HepG2 (cell line): ENCODE results near the gene CAGE1. TPM values are rescaled to one million over a fixed set of nuclear protein-coding genes. Genes with fewer than 3 reads are reported as not detected.
A peak's percentile ranks its signal among the peaks of the same experiment; 100 is the strongest.

Experiments
- ATAC-seq: fragments of 200-7000 bp; cut with Tn5 transposase; 3 replicates; pipeline ENCODE4 v1.9.1; 2020; ENCODE audit warnings: mild to moderate bottlenecking, moderate library complexity
- BruUV-seq: library from RNA; stranded (reverse); fragments of 400-500 nt; replicated peaks from 2 replicates; lab custom pipeline; 2021; lab: Mats Ljungman, UMichigan
- CTCF ChIA-PET: fragments of 300-600 bp; formaldehyde crosslinking; extraction: SDS; loops from one replicate; lab custom pipeline; 2021; ENCODE audit warnings: low total read pairs, inconsistent platforms, low intra/inter-chr PET ratio; lab: Yijun Ruan, JAX
- POLR2A ChIA-PET: fragments of 350-600 bp; sonication (Branson Sonifier 250); formaldehyde crosslinking; loops from one replicate; lab custom pipeline; 2020; ENCODE audit warnings: antibody characterized with exemption, inconsistent platforms; lab: Yijun Ruan, JAX
- DNase-seq: peaks from one replicate; pipeline ENCODE4 v3.0.0-alpha.2; 2015; ENCODE audit warnings: low spot score
- FAIRE-seq: peaks from 3 replicates; lab custom pipeline; 2011; peaks lifted over from hg19 to GRCh38; lab: Jason Lieb, UNC
- H2AFZ ChIP-seq: one replicate; pipeline ENCODE4 v1.6.1; 2011; ENCODE audit warnings: low read length, inconsistent platforms
- H3K27ac ChIP-seq: fragments of 300-600 bp; 3 replicates; pipeline ENCODE4 v1.8.0; 2011; ENCODE audit warnings: mixed run types, mild to moderate bottlenecking, mixed read lengths, low read length, inconsistent platforms; ENCODE audit not compliant: insufficient read depth; ENCODE audit errors: extremely low read length
- H3K27me3 ChIP-seq, 2 experiments: fragments of 200-600 bp in 1 of 2; 2 replicates in 1 of 2; 3 replicates in 1 of 2; pipeline versions ENCODE4 v1.6.0 to v1.8.0; 2011; ENCODE audit warnings: low read length in 2 of 2, mild to moderate bottlenecking in 2 of 2, moderate library complexity in 2 of 2, inconsistent platforms in 1 of 2; ENCODE audit not compliant: insufficient read depth in 2 of 2, control insufficient read depth in 1 of 2
- H3K36me3 ChIP-seq, 2 experiments: fragments of 200-600 bp in 1 of 2; replicated peaks in 1 of 2; 2 replicates in 1 of 2; 3 replicates in 1 of 2; pipeline versions ENCODE4 v1.5.1 to v1.8.0; 2011; ENCODE audit warnings: low read length in 2 of 2, inconsistent platforms in 1 of 2; ENCODE audit not compliant: insufficient read depth in 2 of 2, control insufficient read depth in 1 of 2
- H3K4me1 ChIP-seq: 2 replicates; pipeline ENCODE4 v1.5.1; 2012; ENCODE audit warnings: low read length, inconsistent platforms; ENCODE audit not compliant: insufficient read depth
- H3K4me2 ChIP-seq: 2 replicates; pipeline ENCODE4 v1.6.0; 2011; ENCODE audit warnings: low read depth, low read length, inconsistent platforms
- H3K4me3 ChIP-seq, 3 experiments: fragments of 200-600 bp in 1 of 3; sonication (generic), shearing (Covaris generic) in 1 of 3; replicated peaks in 1 of 3; 2 replicates each; pipeline ENCODE4 v1.5.1; 2011 to 2016; ENCODE audit warnings: low read length in 3 of 3, inconsistent platforms in 2 of 3, low read depth in 2 of 3, mild to moderate bottlenecking in 2 of 3, control low read depth in 1 of 3, mixed read lengths in 1 of 3; ENCODE audit not compliant: insufficient read depth in 1 of 3
- H3K79me2 ChIP-seq: one replicate; pipeline ENCODE4 v1.6.1; 2011; ENCODE audit warnings: low read length, inconsistent platforms; ENCODE audit not compliant: insufficient read depth
- H3K9ac ChIP-seq: 2 replicates; pipeline ENCODE4 v1.6.0; 2011; ENCODE audit warnings: mild to moderate bottlenecking, low read depth, low read length, inconsistent platforms; ENCODE audit not compliant: insufficient read depth
- H3K9me3 ChIP-seq: 2 replicates; pipeline ENCODE4 v1.5.1; 2012; ENCODE audit warnings: mild to moderate bottlenecking, low read length
- H4K20me1 ChIP-seq: 2 replicates; pipeline ENCODE4 v1.6.0; 2011; ENCODE audit warnings: inconsistent platforms, mild to moderate bottlenecking, low read length, moderate library complexity; ENCODE audit not compliant: insufficient read depth
- CEBPB ChIP-seq: IDR thresholded peaks from 2 replicates; pipeline ENCODE4 v1.6.1; 2011; ENCODE audit warnings: low read depth, low read length, improper control_type of control experiment, borderline replicate concordance
- DBP ChIP-seq: sonication (generic); formaldehyde crosslinking; IDR thresholded peaks from 2 replicates; pipeline ENCODE4 v1.4.0; 2020; ENCODE audit warnings: missing genetic modification reagents; ENCODE audit errors: not compliant biosample characterization
- HNRNPK ChIP-seq: fragments of 200-400 bp; formaldehyde crosslinking; IDR thresholded peaks from 2 replicates; pipeline ENCODE4 v1.6.1; 2018; ENCODE audit warnings: low read length, low read depth, moderate library complexity, mild to moderate bottlenecking; ENCODE audit not compliant: poor library complexity, severe bottlenecking
- MEIS1 ChIP-seq: sonication (generic); formaldehyde crosslinking; IDR thresholded peaks from 2 replicates; pipeline ENCODE4 v1.9.0; 2021; ENCODE audit warnings: mild to moderate bottlenecking, missing genetic modification reagents, moderate library complexity, borderline replicate concordance
- SIN3A ChIP-seq: IDR thresholded peaks from 2 replicates; pipeline ENCODE4 v1.6.1; 2011; ENCODE audit warnings: low read depth, mild to moderate bottlenecking, control low read depth, low read length, borderline replicate concordance
- ZBTB49 ChIP-seq: sonication (generic); formaldehyde crosslinking; IDR thresholded peaks from 2 replicates; pipeline ENCODE4 v1.4.0; 2020; ENCODE audit warnings: missing genetic modification reagents, borderline replicate concordance
- ZNF263 ChIP-seq: sonication (generic); formaldehyde crosslinking; IDR thresholded peaks from 2 replicates; pipeline ENCODE4 v1.4.0; 2020; ENCODE audit warnings: missing genetic modification reagents
- WGBS: methylation state at CpG from one replicate; pipeline ENCODE4 v1.1.6; 2017; ENCODE audit warnings: low lambda C conversion rate; 5-methylcytosine and 5-hydroxymethylcytosine counted together
- in situ Hi-C: cut with HindIII; loops from 2 replicates; pipeline ENCODE4 v1.10.0; 2017; ENCODE audit warnings: low pct_unique_long_range_greater_than_20kb; ENCODE audit not compliant: extremely low pct_ligation_motif_present
- intact Hi-C: fragments of 100-400 bp; cut with micrococcal nuclease; formaldehyde crosslinking; loops from one replicate; pipeline ENCODE4 v1.10.0; 2022; ENCODE audit not compliant: unreplicated experiment
- polyA plus RNA-seq, 8 experiments: library from polyadenylated mRNA; depleted of rRNA in 3 of 8; stranded (reverse) in 7 of 8; unstranded in 1 of 8; fragments of >200 nt; fragmentation: Illumina TruSeq in 4 of 8; extraction: Trizol in 4 of 8; gene quantifications; 2 replicates each; pipeline versions ENCODE4 v1.2.1 to v1.2.3, GENCODE V29; 2011 to 2016; ENCODE audit warnings: low read depth in 4 of 8, missing spikeins in 1 of 8, mixed read lengths in 1 of 8; ENCODE audit not compliant: insufficient read depth in 1 of 8
- total RNA-seq, 5 experiments: library from RNA; depleted of rRNA; stranded (reverse); fragments of >200 nt; fragmentation: Illumina TruSeq; extraction: Trizol; gene quantifications; 2 replicates each; pipeline ENCODE4 v1.2.3, GENCODE V29; 2016; ENCODE audit warnings: low read depth in 1 of 5
- TF ChIP-seq, protein P1 (sequence below): sonication (generic); formaldehyde crosslinking; IDR thresholded peaks from 2 replicates; pipeline ENCODE4 v1.5.1; 2020; ENCODE audit warnings: mild to moderate bottlenecking, missing genetic modification reagents, borderline replicate concordance

The CAGE1 gene
- total and polyA plus RNA-seq, 2 of the 13 experiments (the other 11 are each of a cell fraction or from before 2014, with no cell fraction given): 0.03 to 0.15 TPM

DNA sequence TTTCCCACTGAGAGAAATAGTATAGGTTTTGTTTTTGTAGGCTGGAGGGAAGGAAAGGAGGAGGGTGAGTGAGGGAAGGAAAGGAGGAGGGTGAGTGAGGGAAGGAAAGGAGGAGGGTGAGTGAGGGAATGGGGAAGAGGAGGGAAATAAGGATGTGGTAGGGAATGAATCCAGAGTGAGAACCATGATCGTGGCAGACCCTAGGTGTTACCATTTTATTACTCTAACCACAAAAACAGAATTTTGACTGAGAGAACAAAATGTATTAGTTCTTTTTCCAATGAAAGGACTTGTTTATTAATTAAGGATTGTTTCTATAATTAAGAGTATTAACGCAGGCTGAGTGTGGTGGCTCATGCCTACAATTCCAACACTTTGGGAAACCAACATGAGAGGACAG, 92.9 kb downstream of the CAGE1 start:
- Histone ChIP-seq H3K79me2 (peaks cover 5% of the 10 kb centered on the region), H3K27ac (no peak overlapping the region), H2AFZ (no peak overlapping the region), H3K36me3 (peaks cover 35 to 86% of the 10 kb centered on the region in 2 experiments), H3K27me3 (no peaks in the 10 kb centered on the region), H3K9ac (no peak overlapping the region)
- WGBS: 95% methylated on average over 2 of the region's 2 CpGs
- in situ Hi-C loops: no loop called here
- intact Hi-C loops: no loop called here
- POLR2A ChIA-PET: interaction anchor here (0.9 kb wide), 1 partner anchor 17 kb away, joined by 4 read pairs; the partner anchor contains the start of gene SSR1
- BruUV-seq: no TSS peak
- TF ChIP-seq HNRNPK (peak; percentile 91), SIN3A (no peak), ZNF263 (CRISPR knock-in tag) (peak; percentile 36; the same call in 1 of the 2 replicates), CEBPB (no peak), ZBTB49 (CRISPR knock-in tag) (no peak), MEIS1 (CRISPR knock-in tag) (no peak), DBP (CRISPR knock-in tag) (no peak)
- TF ChIP-seq, protein P1, sequence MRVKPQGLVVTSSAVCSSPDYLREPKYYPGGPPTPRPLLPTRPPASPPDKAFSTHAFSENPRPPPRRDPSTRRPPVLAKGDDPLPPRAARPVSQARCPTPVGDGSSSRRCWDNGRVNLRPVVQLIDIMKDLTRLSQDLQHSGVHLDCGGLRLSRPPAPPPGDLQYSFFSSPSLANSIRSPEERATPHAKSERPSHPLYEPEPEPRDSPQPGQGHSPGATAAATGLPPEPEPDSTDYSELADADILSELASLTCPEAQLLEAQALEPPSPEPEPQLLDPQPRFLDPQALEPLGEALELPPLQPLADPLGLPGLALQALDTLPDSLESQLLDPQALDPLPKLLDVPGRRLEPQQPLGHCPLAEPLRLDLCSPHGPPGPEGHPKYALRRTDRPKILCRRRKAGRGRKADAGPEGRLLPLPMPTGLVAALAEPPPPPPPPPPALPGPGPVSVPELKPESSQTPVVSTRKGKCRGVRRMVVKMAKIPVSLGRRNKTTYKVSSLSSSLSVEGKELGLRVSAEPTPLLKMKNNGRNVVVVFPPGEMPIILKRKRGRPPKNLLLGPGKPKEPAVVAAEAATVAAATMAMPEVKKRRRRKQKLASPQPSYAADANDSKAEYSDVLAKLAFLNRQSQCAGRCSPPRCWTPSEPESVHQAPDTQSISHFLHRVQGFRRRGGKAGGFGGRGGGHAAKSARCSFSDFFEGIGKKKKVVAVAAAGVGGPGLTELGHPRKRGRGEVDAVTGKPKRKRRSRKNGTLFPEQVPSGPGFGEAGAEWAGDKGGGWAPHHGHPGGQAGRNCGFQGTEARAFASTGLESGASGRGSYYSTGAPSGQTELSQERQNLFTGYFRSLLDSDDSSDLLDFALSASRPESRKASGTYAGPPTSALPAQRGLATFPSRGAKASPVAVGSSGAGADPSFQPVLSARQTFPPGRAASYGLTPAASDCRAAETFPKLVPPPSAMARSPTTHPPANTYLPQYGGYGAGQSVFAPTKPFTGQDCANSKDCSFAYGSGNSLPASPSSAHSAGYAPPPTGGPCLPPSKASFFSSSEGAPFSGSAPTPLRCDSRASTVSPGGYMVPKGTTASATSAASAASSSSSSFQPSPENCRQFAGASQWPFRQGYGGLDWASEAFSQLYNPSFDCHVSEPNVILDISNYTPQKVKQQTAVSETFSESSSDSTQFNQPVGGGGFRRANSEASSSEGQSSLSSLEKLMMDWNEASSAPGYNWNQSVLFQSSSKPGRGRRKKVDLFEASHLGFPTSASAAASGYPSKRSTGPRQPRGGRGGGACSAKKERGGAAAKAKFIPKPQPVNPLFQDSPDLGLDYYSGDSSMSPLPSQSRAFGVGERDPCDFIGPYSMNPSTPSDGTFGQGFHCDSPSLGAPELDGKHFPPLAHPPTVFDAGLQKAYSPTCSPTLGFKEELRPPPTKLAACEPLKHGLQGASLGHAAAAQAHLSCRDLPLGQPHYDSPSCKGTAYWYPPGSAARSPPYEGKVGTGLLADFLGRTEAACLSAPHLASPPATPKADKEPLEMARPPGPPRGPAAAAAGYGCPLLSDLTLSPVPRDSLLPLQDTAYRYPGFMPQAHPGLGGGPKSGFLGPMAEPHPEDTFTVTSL: no peak
- TF ChIP-seq, all 625 proteins: peak for 2
- no peaks in the 10 kb centered on the region for H3K4me1 ChIP-seq
- no peak overlapping the region for H3K4me2 ChIP-seq
- FAIRE-seq (no peak), ATAC-seq (no peak), DNase-seq (no peak)
- no peak overlapping the region for H3K4me3 ChIP-seq
- CTCF ChIA-PET: no interaction called here
- H4K20me1 ChIP-seq: no peaks in the 10 kb centered on the region; the same call in 1 of the 2 replicates
- H3K9me3 ChIP-seq: no peaks in the 10 kb centered on the region
